Activated T-cell treated with anti-CD3 and anti-CD28 coated beads, Interleukin-2, amount 50 U/mL, for 72 hours (primary cell): ENCODE data around the gene C1QTNF6. TPM values are rescaled to one million over a fixed set of nuclear protein-coding genes. Genes with fewer than 3 reads are reported as not detected.
A peak's percentile ranks its signal among the peaks of the same experiment; 100 is the strongest.

Experiments
- ATAC-seq, 2 donors: fragments of 150-1000 bp; cut with Tn5 transposase; replicated peaks in 1 of 2; 2 replicates each; pipeline ENCODE4 v1.10.0; 2021; ENCODE audit warnings: moderate library complexity in 2 of 2, mild to moderate bottlenecking in 1 of 2
- DNase-seq, 2 donors: peaks; one replicate each; pipeline ENCODE4 v3.0.0; 2021 to 2022; ENCODE audit warnings: mixed read lengths in 1 of 2
- H3K27ac Mint-ChIP-seq: one replicate; pipeline ENCODE4 v1.8.0; 2022; ENCODE audit warnings: mild to moderate bottlenecking, moderate library complexity, mixed read lengths
- H3K27me3 Mint-ChIP-seq: one replicate; pipeline ENCODE4 v1.8.0; 2022; ENCODE audit warnings: low read depth, mixed read lengths
- H3K36me3 Mint-ChIP-seq, 2 donors: one replicate each; pipeline ENCODE4 v1.8.0; 2022; ENCODE audit warnings: mixed read lengths in 2 of 2, mild to moderate bottlenecking in 1 of 2; ENCODE audit not compliant: insufficient read depth in 2 of 2
- H3K4me1 Mint-ChIP-seq: one replicate; pipeline ENCODE4 v1.8.0; 2022; ENCODE audit warnings: low read depth, mixed read lengths
- H3K4me3 Mint-ChIP-seq, 2 donors: one replicate each; pipeline ENCODE4 v1.8.0; 2022; ENCODE audit warnings: mild to moderate bottlenecking in 2 of 2, mixed read lengths in 2 of 2, moderate library complexity in 2 of 2
- H3K9me3 Mint-ChIP-seq, 2 donors: one replicate each; pipeline ENCODE4 v1.8.0; 2022; ENCODE audit warnings: mixed read lengths in 2 of 2
- total RNA-seq, 2 donors: library from RNA; stranded (reverse); gene quantifications; one replicate each; pipeline ENCODE4 v1.2.3, GENCODE V29; 2022

The C1QTNF6 gene
- total RNA-seq, 2 donors from 2014 or later: 22.7 to 30.0 TPM

GRCh38 chr22:37162221-37163095, 25.6 kb downstream of the C1QTNF6 start:
- ATAC-seq (peak; percentile 69 to 74), DNase-seq (peak; percentile 86 to 89)
- no peaks in the 10 kb centered on the region for H3K27me3 Mint-ChIP-seq
- H3K27ac Mint-ChIP-seq: peak overlapping the region; percentile 48
- H3K36me3 Mint-ChIP-seq: peaks cover 1 to 4% of the 10 kb centered on the region in 2 donors
- peak overlapping the region; percentile 40 to 89 for H3K4me3 Mint-ChIP-seq
- H3K4me1 Mint-ChIP-seq: peaks cover 95% of the 10 kb centered on the region
- no peaks in the 10 kb centered on the region for H3K9me3 Mint-ChIP-seq

DNA sequence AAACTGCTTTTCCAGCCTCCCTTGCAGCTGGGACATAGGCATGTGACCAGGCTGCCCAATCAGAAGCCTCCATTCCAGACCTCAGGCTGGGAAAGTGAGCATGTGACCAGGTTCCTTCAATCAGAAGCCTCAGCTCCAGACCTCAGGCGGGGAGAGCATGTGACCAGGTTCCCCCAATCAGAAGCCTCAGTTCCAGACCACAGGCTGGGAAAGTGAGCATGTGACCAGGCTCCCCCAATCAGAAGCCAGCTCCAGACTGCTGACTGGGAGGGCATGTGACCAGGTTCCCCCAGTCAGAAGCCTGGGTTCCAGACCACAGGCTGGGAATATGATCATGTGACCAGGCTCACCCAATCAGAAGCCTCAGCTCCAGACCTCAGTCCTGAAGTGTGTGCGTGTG, 26.6 kb downstream of the C1QTNF6 start:
- peaks cover 1 to 4% of the 10 kb centered on the region in 2 donors for H3K36me3 Mint-ChIP-seq
- H3K27me3 Mint-ChIP-seq: no peaks in the 10 kb centered on the region
- peak overlapping the region; percentile 40 to 89 for H3K4me3 Mint-ChIP-seq
- peak; percentile 31 to 32 for DNase-seq
- no peaks in the 10 kb centered on the region for H3K9me3 Mint-ChIP-seq
- no peak for ATAC-seq
- peak overlapping the region; percentile 48 for H3K27ac Mint-ChIP-seq
- peaks cover 95% of the 10 kb centered on the region for H3K4me1 Mint-ChIP-seq

GRCh38 chr22:37160027-37160426, 28.0 kb downstream of the C1QTNF6 start:
- peaks cover 95% of the 10 kb centered on the region for H3K4me1 Mint-ChIP-seq
- peaks cover 0 to 3% of the 10 kb centered on the region in 2 donors for H3K9me3 Mint-ChIP-seq

DNA sequence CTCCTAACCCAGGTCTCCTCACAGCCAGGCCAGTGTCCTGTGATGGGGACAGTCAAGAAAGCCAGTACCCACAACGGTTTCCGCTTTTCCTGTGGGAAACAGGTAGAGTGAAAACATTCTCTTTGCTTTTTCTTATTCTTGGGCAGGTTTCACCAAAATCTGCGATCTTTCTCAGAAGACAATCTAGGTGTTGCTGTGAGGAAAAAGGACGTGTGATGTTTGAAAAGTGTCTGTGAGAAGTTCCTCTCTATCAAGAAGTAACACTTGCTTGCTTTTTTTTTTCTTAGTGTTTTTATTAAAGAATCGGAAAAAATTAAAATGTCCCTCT, 29.1 kb downstream of the C1QTNF6 start:
- Mint-ChIP-seq H3K27me3 (no peaks in the 10 kb centered on the region), H3K4me3 (peak overlapping the region in 1 of 2 donors; percentile 10), H3K9me3 (peaks cover 0 to 3% of the 10 kb centered on the region in 2 donors), H3K27ac (peak overlapping the region; percentile 22), H3K4me1 (peaks cover 92% of the 10 kb centered on the region), H3K36me3 (peaks cover 1 to 9% of the 10 kb centered on the region in 2 donors)
- ATAC-seq (no peak), DNase-seq (no peak)

More at GRCh38 chr22:37160027-37160426, 28.0 kb downstream of the C1QTNF6 start:
- H3K4me3 Mint-ChIP-seq: peak overlapping the region in 1 of 2 donors; percentile 32
- DNase-seq (no peak), ATAC-seq (no peak)
- H3K36me3 Mint-ChIP-seq: peaks cover 0 to 9% of the 10 kb centered on the region in 2 donors
- no peak overlapping the region for H3K27ac Mint-ChIP-seq
- H3K27me3 Mint-ChIP-seq: no peaks in the 10 kb centered on the region

GRCh38 chr22:37157516-37158285, 30.3 kb downstream of the C1QTNF6 start:
- no peak for ATAC-seq
- Mint-ChIP-seq H3K4me1 (peaks cover 87% of the 10 kb centered on the region), H3K36me3 (peaks cover 1 to 9% of the 10 kb centered on the region in 2 donors), H3K27me3 (no peaks in the 10 kb centered on the region), H3K4me3 (peak overlapping the region; percentile 9 to 31), H3K27ac (peak overlapping the region; percentile 16), H3K9me3 (peaks cover 0 to 3% of the 10 kb centered on the region in 2 donors)
- no peak for DNase-seq

- Mint-ChIP-seq H3K4me3 (peak overlapping the region in 1 of 2 donors; percentile 31), H3K27ac (peak overlapping the region; percentile 16), H3K4me1 (peaks cover 87% of the 10 kb centered on the region), H3K9me3 (peaks cover under 1 to 3% of the 10 kb centered on the region in 2 donors), H3K36me3 (peaks cover 3 to 12% of the 10 kb centered on the region in 2 donors), H3K27me3 (no peaks in the 10 kb centered on the region)
- ATAC-seq (no peak), DNase-seq (no peak)
Observed at GRCh38 chr22:37156686-37157435, 31.2 kb downstream of the C1QTNF6 start.

DNA sequence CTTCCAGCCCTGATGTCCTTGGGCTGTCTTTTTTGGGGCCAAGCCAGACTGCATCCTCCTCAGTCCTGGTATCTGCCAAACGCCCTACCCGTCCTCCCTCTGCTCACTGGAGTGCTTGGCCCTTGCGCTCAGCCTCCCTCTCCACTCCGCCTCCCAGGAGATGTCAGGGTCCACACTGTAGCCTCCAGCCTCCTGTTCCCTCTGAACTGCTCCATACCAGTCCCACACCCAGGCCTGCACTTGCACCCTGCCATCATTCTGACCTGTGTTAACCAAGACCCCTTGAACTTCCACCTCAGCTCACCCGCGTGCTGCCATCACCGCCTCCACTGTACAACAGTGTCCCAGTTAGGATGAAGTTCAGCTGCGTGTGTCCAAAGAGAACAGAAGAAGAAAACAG, 32.1 kb downstream of the C1QTNF6 start:
- Mint-ChIP-seq H3K9me3 (peaks cover 5 to 9% of the 10 kb centered on the region in 2 donors), H3K4me3 (peak overlapping the region; percentile 1 to 74)

GRCh38 chr22:37154925-37155712, 32.9 kb downstream of the C1QTNF6 start:
- Mint-ChIP-seq H3K4me1 (peaks cover 88% of the 10 kb centered on the region), H3K4me3 (peak overlapping the region; percentile 50 to 74), H3K36me3 (peaks cover 13 to 24% of the 10 kb centered on the region in 2 donors), H3K27ac (peak overlapping the region; percentile 33), H3K9me3 (peaks cover 10 to 14% of the 10 kb centered on the region in 2 donors), H3K27me3 (no peaks in the 10 kb centered on the region)
- peak in 1 of 2 donors; percentile 53 for DNase-seq
- peak; percentile 67 to 84 for ATAC-seq

More for the DNA sequence above, 32.1 kb downstream of the C1QTNF6 start:
- DNase-seq (no peak), ATAC-seq (no peak)
- Mint-ChIP-seq H3K4me1 (peaks cover 87% of the 10 kb centered on the region), H3K27me3 (no peaks in the 10 kb centered on the region), H3K27ac (no peak overlapping the region), H3K36me3 (peaks cover 6 to 16% of the 10 kb centered on the region in 2 donors)

GRCh38 chr22:37153901-37154300, 34.1 kb downstream of the C1QTNF6 start:
- H3K27me3 Mint-ChIP-seq: no peaks in the 10 kb centered on the region
- no peak for DNase-seq
- no peak overlapping the region for H3K4me3 Mint-ChIP-seq
- peaks cover 84% of the 10 kb centered on the region for H3K4me1 Mint-ChIP-seq
- no peak overlapping the region for H3K27ac Mint-ChIP-seq
- H3K36me3 Mint-ChIP-seq: peaks cover 15 to 26% of the 10 kb centered on the region in 2 donors
- ATAC-seq: no peak
- H3K9me3 Mint-ChIP-seq: peaks cover 10 to 14% of the 10 kb centered on the region in 2 donors

DNA sequence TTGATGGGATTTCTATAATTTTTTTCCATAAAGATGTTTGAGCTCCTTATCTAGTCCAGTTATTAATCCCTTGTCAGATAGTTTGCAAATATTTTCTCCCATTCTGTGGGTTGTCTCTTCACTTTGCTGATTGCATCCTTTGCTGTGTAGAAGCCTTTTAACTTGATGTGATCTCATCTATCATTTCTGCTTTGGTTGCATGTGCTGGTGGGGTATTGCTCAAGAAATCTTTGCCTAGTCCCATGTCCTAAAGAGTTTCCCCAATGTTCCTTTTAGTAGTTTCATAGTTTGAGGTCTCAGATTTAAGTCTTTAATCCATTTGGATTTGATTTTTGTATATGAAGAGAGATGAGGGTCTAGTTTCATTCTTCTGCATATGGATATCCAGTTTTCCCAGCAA, 36.6 kb downstream of the C1QTNF6 start:
- Mint-ChIP-seq H3K4me3 (peak overlapping the region in 1 of 2 donors; percentile 49), H3K9me3 (peaks cover 10 to 14% of the 10 kb centered on the region in 2 donors), H3K36me3 (peaks cover 33 to 36% of the 10 kb centered on the region in 2 donors), H3K27ac (peak overlapping the region; percentile 82), H3K4me1 (peaks cover 84% of the 10 kb centered on the region), H3K27me3 (no peaks in the 10 kb centered on the region)
- DNase-seq (no peak), ATAC-seq (no peak)

- peak overlapping the region; percentile 49 to 98 for H3K4me3 Mint-ChIP-seq
- no peaks in the 10 kb centered on the region for H3K27me3 Mint-ChIP-seq
- H3K36me3 Mint-ChIP-seq: peaks cover 38 to 43% of the 10 kb centered on the region in 2 donors
- ATAC-seq: no peak
- peak overlapping the region; percentile 82 for H3K27ac Mint-ChIP-seq
- DNase-seq: no peak
- peaks cover 10 to 14% of the 10 kb centered on the region in 2 donors for H3K9me3 Mint-ChIP-seq
- peaks cover 84% of the 10 kb centered on the region for H3K4me1 Mint-ChIP-seq
Observed at GRCh38 chr22:37150701-37151100, 37.3 kb downstream of the C1QTNF6 start.
